Measurements from ENCODE around the gene HBE1.

HBE1 gene

GRCh38 chr11:5242933-5243815, 26.6 kb downstream of the HBE1 start (continued):
- TF ChIP-seq, protein P1, sequence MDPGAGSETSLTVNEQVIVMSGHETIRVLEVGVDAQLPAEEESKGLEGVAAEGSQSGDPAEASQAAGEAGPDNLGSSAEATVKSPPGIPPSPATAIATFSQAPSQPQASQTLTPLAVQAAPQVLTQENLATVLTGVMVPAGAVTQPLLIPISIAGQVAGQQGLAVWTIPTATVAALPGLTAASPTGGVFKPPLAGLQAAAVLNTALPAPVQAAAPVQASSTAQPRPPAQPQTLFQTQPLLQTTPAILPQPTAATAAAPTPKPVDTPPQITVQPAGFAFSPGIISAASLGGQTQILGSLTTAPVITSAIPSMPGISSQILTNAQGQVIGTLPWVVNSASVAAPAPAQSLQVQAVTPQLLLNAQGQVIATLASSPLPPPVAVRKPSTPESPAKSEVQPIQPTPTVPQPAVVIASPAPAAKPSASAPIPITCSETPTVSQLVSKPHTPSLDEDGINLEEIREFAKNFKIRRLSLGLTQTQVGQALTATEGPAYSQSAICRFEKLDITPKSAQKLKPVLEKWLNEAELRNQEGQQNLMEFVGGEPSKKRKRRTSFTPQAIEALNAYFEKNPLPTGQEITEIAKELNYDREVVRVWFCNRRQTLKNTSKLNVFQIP (CRISPR knock-in tag; IDR thresholded peaks at IDR 0.05; ENCODE audit: borderline replicate concordance, low read depth): no peak
- TF ChIP-seq GLIS3 (CRISPR knock-in tag; IDR thresholded peaks at IDR 0.05): no peak

DNA sequence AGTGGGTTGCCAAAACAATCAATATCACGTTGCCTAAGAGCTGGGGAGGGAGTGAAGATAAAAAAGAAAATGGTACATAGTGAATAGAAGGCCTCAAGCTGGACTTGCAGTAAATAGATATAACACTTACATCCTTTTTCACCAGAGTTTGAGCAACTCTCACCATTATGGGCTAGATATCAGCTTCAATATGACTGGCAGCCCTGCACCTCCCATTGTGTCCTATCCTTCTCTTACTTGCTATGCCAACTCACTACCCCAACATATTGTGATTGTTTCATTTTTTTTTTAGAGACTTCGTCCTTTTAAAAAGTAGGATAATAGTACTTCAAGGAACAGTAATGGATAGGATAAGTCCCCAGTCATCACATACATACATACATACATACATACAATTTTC, 27.5 kb downstream of the HBE1 start:
- no peak for ATAC-seq

GRCh38 chr11:5241458-5241857, 28.3 kb downstream of the HBE1 start:
- ATAC-seq: no peak
- TF ChIP-seq GLIS3 (CRISPR knock-in tag; IDR thresholded peaks at IDR 0.05) (no peak), PPARA (CRISPR knock-in tag; IDR thresholded peaks at IDR 0.05; ENCODE audit: borderline replicate concordance) (no peak), BACH2 (CRISPR knock-in tag; IDR thresholded peaks at IDR 0.05; ENCODE audit: borderline replicate concordance) (no peak), ZFP30 (CRISPR knock-in tag; IDR thresholded peaks at IDR 0.05) (no peak), ISL1 (CRISPR knock-in tag; IDR thresholded peaks at IDR 0.05) (no peak), PATZ1 (CRISPR knock-in tag; IDR thresholded peaks at IDR 0.05; ENCODE audit: borderline replicate concordance) (no peak), TCF4 (CRISPR knock-in tag; IDR thresholded peaks at IDR 0.05; ENCODE audit: borderline replicate concordance) (no peak), ZC3H10 (CRISPR knock-in tag; IDR thresholded peaks at IDR 0.05) (no peak), ZNF8 (CRISPR knock-in tag; IDR thresholded peaks at IDR 0.05) (no peak), OSR1 (CRISPR knock-in tag; IDR thresholded peaks at IDR 0.05) (no peak), RARB (CRISPR knock-in tag; IDR thresholded peaks at IDR 0.05) (no peak), TSHZ2 (CRISPR knock-in tag; IDR thresholded peaks at IDR 0.05) (no peak), ZNF70 (CRISPR knock-in tag; IDR thresholded peaks at IDR 0.05) (no peak), TOX (CRISPR knock-in tag; IDR thresholded peaks at IDR 0.05; ENCODE audit: borderline replicate concordance) (no peak), ZFP3 (CRISPR knock-in tag; IDR thresholded peaks at IDR 0.05) (no peak), ESRRG (CRISPR knock-in tag; IDR thresholded peaks at IDR 0.05) (no peak)

More for the DNA sequence above, 27.5 kb downstream of the HBE1 start:
- TF ChIP-seq ESRRG (CRISPR knock-in tag; IDR thresholded peaks at IDR 0.05) (no peak), ZC3H10 (CRISPR knock-in tag; IDR thresholded peaks at IDR 0.05) (no peak), OSR1 (CRISPR knock-in tag; IDR thresholded peaks at IDR 0.05) (no peak), BACH2 (CRISPR knock-in tag; IDR thresholded peaks at IDR 0.05; ENCODE audit: borderline replicate concordance) (no peak), ZNF565 (CRISPR knock-in tag; conservative IDR thresholded peaks at IDR 0.05; ENCODE audit: low read depth) (no peak), CSDC2 (CRISPR knock-in tag; IDR thresholded peaks at IDR 0.05) (no peak), TSHZ2 (CRISPR knock-in tag; IDR thresholded peaks at IDR 0.05) (no peak), ARNTL (CRISPR knock-in tag; IDR thresholded peaks at IDR 0.05; ENCODE audit: borderline replicate concordance, low read depth) (no peak)

Measured in SK-N-SH treated with all-trans-retinoic acid at 6 μM for 48 hours (cell line).